AG08396 (cell line): ENCODE measurements around the gene SDK1.
"Not testable (repeated sequence)": the region's sequence is repeated elsewhere in the genome, so short reads cannot be mapped to it uniquely, and the experiment has no call there.

ENCODE experiments used
- DNase-seq: peaks from one replicate; pipeline ENCODE4 v3.0.0; 2012; ENCODE audit warnings: low spot score, mixed read lengths

SDK1 gene

GRCh38 chr7:4245135-4245865, 944.2 kb downstream of the SDK1 start:
- no peak for DNase-seq

GRCh38 chr7:4245866-4246470, 944.9 kb downstream of the SDK1 start:
- no peak for DNase-seq

GRCh38 chr7:4246536-4246935, 945.5 kb downstream of the SDK1 start:
- DNase-seq = no peak

- DNase-seq = no peak
Observed at GRCh38 chr7:4247106-4247876, 946.2 kb downstream of the SDK1 start.

- DNase-seq = no peak
Observed at GRCh38 chr7:4248295-4248694, 947.2 kb downstream of the SDK1 start.

- DNase-seq = no peak
Observed at GRCh38 chr7:4249241-4249640, 948.2 kb downstream of the SDK1 start.

GRCh38 chr7:4255336-4255735, 954.3 kb downstream of the SDK1 start:
- DNase-seq = no peak

GRCh38 chr7:4256286-4256685, 955.2 kb downstream of the SDK1 start:
- DNase-seq = no peak

- DNase-seq = no peak
Observed at GRCh38 chr7:4257146-4258111, 956.4 kb downstream of the SDK1 start.

GRCh38 chr7:4260116-4260515, 959.1 kb downstream of the SDK1 start:
- not testable (repeated sequence) for DNase-seq

- DNase-seq = no peak
Observed at GRCh38 chr7:4260867-4261600, 960.0 kb downstream of the SDK1 start.

GRCh38 chr7:4261601-4261960, 960.5 kb downstream of the SDK1 start:
- no peak for DNase-seq

GRCh38 chr7:4264206-4264605, 963.2 kb downstream of the SDK1 start:
- not testable (repeated sequence) for DNase-seq

GRCh38 chr7:4265066-4265465, 964.0 kb downstream of the SDK1 start:
- DNase-seq = no peak

GRCh38 chr7:4265676-4266075, 964.6 kb downstream of the SDK1 start:
- no peak for DNase-seq

- no peak for DNase-seq
Observed at GRCh38 chr7:4266270-4267040, 965.4 kb downstream of the SDK1 start.

GRCh38 chr7:4267341-4268039, 966.4 kb downstream of the SDK1 start:
- DNase-seq = no peak

GRCh38 chr7:4268040-4268965, 967.3 kb downstream of the SDK1 start:
- peak; percentile 1 for DNase-seq

- peak; percentile 1 for DNase-seq
Observed at GRCh38 chr7:4269086-4269485, 968.0 kb downstream of the SDK1 start.
